Astrocyte (in vitro differentiated cells and primary cell): ENCODE data around the gene EML1. TPM values are rescaled to one million over a fixed set of nuclear protein-coding genes. Genes with fewer than 3 reads are reported as not detected.

Source experiments
- DNase-seq: peaks from one replicate; pipeline ENCODE4 v3.0.0-alpha.2; 2010; ENCODE audit warnings: low read depth
- FAIRE-seq: peaks from 2 replicates; lab custom pipeline; 2011; peaks lifted over from hg19 to GRCh38; lab: Jason Lieb, UNC
- H2AFZ ChIP-seq: 2 replicates; pipeline ENCODE4 v1.6.0; 2012; ENCODE audit warnings: low read depth, low read length, inconsistent platforms
- H3K27ac ChIP-seq: 2 replicates; pipeline ENCODE4 v1.5.1; 2011; ENCODE audit warnings: low read depth, low read length, inconsistent platforms
- H3K27me3 ChIP-seq: 2 replicates; pipeline ENCODE4 v1.6.0; 2011; ENCODE audit warnings: low read length, inconsistent platforms; ENCODE audit not compliant: insufficient read depth
- H3K36me3 ChIP-seq: 2 replicates; pipeline ENCODE4 v1.5.1; 2011; ENCODE audit warnings: low read length, inconsistent platforms; ENCODE audit not compliant: insufficient read depth
- H3K4me1 ChIP-seq: 2 replicates; pipeline ENCODE4 v1.5.1; 2011; ENCODE audit warnings: low read length, inconsistent platforms; ENCODE audit not compliant: insufficient read depth
- H3K4me2 ChIP-seq: 2 replicates; pipeline ENCODE4 v1.6.0; 2012; ENCODE audit warnings: low read length, inconsistent platforms
- H3K4me3 ChIP-seq: 2 replicates; pipeline ENCODE4 v1.5.1; 2011; ENCODE audit warnings: low read depth, mild to moderate bottlenecking, low read length, inconsistent platforms; ENCODE audit not compliant: insufficient read depth
- H3K79me2 ChIP-seq: 2 replicates; pipeline ENCODE4 v1.6.0; 2012; ENCODE audit warnings: mild to moderate bottlenecking, low read length, inconsistent platforms; ENCODE audit not compliant: insufficient read depth
- H3K9ac ChIP-seq: 2 replicates; pipeline ENCODE4 v1.6.0; 2012; ENCODE audit warnings: mild to moderate bottlenecking, low read length, inconsistent platforms
- H3K9me3 ChIP-seq: 2 replicates; pipeline ENCODE4 v1.5.1; 2012; ENCODE audit warnings: low read depth, mild to moderate bottlenecking, low read length, inconsistent platforms; ENCODE audit not compliant: insufficient read depth
- H4K20me1 ChIP-seq: 2 replicates; pipeline ENCODE4 v1.6.0; 2012; ENCODE audit warnings: low read length, inconsistent platforms; ENCODE audit not compliant: insufficient read depth
- H3K27ac Mint-ChIP-seq: one replicate; pipeline ENCODE4 v1.8.0; 2021; ENCODE audit warnings: mild to moderate bottlenecking, mixed read lengths; ENCODE audit not compliant: unreplicated experiment
- H3K27me3 Mint-ChIP-seq: one replicate; pipeline ENCODE4 v1.8.0; 2021; ENCODE audit warnings: low read depth, mixed read lengths; ENCODE audit not compliant: unreplicated experiment
- H3K36me3 Mint-ChIP-seq: one replicate; pipeline ENCODE4 v1.8.0; 2021; ENCODE audit warnings: low read depth, mixed read lengths; ENCODE audit not compliant: unreplicated experiment
- H3K4me1 Mint-ChIP-seq: one replicate; pipeline ENCODE4 v1.8.0; 2021; ENCODE audit warnings: low read depth, mixed read lengths; ENCODE audit not compliant: unreplicated experiment
- H3K4me3 Mint-ChIP-seq: one replicate; pipeline ENCODE4 v1.8.0; 2021; ENCODE audit warnings: mild to moderate bottlenecking, moderate library complexity, mixed read lengths; ENCODE audit not compliant: unreplicated experiment
- H3K9me3 Mint-ChIP-seq: one replicate; pipeline ENCODE4 v1.8.0; 2021; ENCODE audit warnings: mild to moderate bottlenecking, mixed read lengths; ENCODE audit not compliant: unreplicated experiment
- EZH2 ChIP-seq: IDR thresholded peaks from 2 replicates; pipeline ENCODE4 v1.6.1; 2012; ENCODE audit warnings: mild to moderate bottlenecking, low read length, inconsistent platforms; ENCODE audit not compliant: insufficient read depth
- total RNA-seq: library from RNA; stranded (reverse); gene quantifications from 2 replicates; pipeline ENCODE4 v1.2.1, GENCODE V29; 2021
- TF ChIP-seq, protein P1 (sequence below): IDR thresholded peaks from 2 replicates; pipeline ENCODE4 v1.5.1; 2011; ENCODE audit warnings: low read depth, mild to moderate bottlenecking, inconsistent platforms, low read length, moderate library complexity; ENCODE audit not compliant: insufficient read depth

EML1 gene
- total RNA-seq, 1 donor from 2014 or later, result 17.1 TPM

DNA sequence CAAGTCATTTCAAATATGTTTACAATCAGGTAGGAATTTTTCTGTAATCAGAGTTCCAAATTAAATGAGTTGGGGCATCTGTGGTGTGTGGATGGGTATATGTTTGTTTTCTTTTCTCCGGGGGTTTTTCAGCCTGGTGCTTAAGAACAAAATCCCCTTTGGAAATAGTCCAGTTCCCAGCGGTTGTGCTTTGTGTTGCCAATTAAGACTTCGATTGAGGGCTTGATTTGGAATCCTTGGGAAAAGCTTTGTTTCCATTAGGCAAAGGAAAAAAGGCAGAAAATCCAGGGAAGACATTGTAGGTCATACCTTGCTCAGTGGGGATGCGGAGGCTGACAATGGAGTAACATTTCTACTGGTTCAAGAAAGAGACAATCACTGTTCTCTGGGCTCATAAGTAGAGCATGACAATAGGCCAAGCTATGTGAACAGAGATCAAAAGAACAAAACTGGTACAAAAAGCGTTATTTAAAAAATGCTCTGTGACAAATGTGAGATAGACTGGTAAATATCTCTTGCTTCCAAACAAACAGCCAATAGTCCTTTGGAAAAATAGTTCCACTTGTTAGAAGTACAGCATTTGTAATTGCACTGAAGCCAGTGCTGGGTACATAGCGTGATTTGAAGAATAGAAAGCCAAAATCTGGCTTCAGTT lies 79.7 kb downstream of the EML1 start:
- DNase-seq (peak; percentile 4), FAIRE-seq (no peak)
- H3K27ac ChIP-seq, result no peak overlapping the region
- Mint-ChIP-seq H3K4me3 (no peak overlapping the region), H3K4me1 (no peaks in the 10 kb centered on the region), H3K27ac (no peak overlapping the region), H3K9me3 (no peaks in the 10 kb centered on the region), H3K27me3 (peaks cover 8% of the 10 kb centered on the region), H3K36me3 (peaks cover 5% of the 10 kb centered on the region)
- H3K9ac ChIP-seq, result no peak overlapping the region
- no peaks in the 10 kb centered on the region for H3K27me3 ChIP-seq
- no peaks in the 10 kb centered on the region for H3K36me3 ChIP-seq
- no peak overlapping the region for H3K4me3 ChIP-seq
- peaks cover 8% of the 10 kb centered on the region for H3K4me1 ChIP-seq
- H4K20me1 ChIP-seq, result peaks cover 67% of the 10 kb centered on the region
- H3K9me3 ChIP-seq, result no peaks in the 10 kb centered on the region
- TF ChIP-seq EZH2, result no peak
- TF ChIP-seq, protein P1, sequence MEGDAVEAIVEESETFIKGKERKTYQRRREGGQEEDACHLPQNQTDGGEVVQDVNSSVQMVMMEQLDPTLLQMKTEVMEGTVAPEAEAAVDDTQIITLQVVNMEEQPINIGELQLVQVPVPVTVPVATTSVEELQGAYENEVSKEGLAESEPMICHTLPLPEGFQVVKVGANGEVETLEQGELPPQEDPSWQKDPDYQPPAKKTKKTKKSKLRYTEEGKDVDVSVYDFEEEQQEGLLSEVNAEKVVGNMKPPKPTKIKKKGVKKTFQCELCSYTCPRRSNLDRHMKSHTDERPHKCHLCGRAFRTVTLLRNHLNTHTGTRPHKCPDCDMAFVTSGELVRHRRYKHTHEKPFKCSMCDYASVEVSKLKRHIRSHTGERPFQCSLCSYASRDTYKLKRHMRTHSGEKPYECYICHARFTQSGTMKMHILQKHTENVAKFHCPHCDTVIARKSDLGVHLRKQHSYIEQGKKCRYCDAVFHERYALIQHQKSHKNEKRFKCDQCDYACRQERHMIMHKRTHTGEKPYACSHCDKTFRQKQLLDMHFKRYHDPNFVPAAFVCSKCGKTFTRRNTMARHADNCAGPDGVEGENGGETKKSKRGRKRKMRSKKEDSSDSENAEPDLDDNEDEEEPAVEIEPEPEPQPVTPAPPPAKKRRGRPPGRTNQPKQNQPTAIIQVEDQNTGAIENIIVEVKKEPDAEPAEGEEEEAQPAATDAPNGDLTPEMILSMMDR, result no peak
- H3K4me2 ChIP-seq, result no peak overlapping the region
- H2AFZ ChIP-seq, result no peak overlapping the region
- H3K79me2 ChIP-seq, result peaks cover 13% of the 10 kb centered on the region

DNA sequence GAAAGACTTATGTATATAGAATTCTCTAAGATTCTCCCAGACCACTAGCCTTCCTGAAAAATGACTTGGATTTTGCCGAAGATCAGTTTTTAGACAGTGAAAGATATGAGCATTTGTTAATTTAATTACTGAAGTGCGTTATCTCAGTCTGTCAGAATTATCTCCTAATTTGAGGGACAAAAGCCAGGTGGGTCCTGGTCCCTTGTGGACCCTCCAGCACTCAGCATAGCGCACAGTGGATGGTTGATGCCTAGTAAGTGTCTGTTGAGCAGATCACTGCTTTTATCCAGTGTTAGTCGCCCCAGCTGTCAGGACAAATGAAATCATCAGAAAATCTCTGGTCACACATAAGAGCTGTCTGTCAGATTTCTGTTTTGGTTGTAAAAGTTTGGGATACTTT lies 80.4 kb downstream of the EML1 start:
- Histone ChIP-seq H3K27me3 (no peaks in the 10 kb centered on the region), H4K20me1 (peaks cover 62% of the 10 kb centered on the region), H3K4me1 (peaks cover 10% of the 10 kb centered on the region), H3K9me3 (no peaks in the 10 kb centered on the region), H3K9ac (no peak overlapping the region), H3K79me2 (peaks cover 14% of the 10 kb centered on the region), H3K4me3 (no peak overlapping the region), H3K4me2 (no peak overlapping the region), H3K27ac (no peak overlapping the region), H2AFZ (no peak overlapping the region), H3K36me3 (peaks cover 3% of the 10 kb centered on the region)
- no peak for FAIRE-seq
- Mint-ChIP-seq H3K4me1 (no peaks in the 10 kb centered on the region), H3K27ac (no peak overlapping the region), H3K27me3 (peaks cover 8% of the 10 kb centered on the region), H3K36me3 (peaks cover 5% of the 10 kb centered on the region), H3K9me3 (no peaks in the 10 kb centered on the region), H3K4me3 (no peak overlapping the region)
- TF ChIP-seq EZH2, result no peak
- TF ChIP-seq, protein P1, result no peak
- DNase-seq, result no peak

DNA sequence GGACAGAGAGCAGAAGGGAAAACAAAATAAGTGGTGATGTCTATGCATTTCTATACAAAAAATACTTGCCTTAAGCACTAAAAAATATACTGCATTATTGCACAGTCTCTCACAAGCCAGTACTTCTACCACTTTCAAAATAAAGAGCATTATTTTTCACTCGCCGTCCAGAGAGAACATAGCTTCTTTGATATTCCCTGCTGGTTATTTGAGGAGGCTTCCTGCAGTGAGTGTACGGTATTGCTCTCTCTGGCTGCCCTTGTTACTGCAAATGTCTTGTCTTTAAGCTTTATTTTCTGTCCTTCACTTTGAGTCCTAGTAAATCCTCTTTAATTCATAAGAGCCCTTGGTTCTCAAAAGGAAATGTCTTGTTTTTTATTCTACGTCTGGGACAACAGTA lies 81.1 kb downstream of the EML1 start:
- Histone ChIP-seq H3K4me2 (no peak overlapping the region), H3K4me3 (no peak overlapping the region), H2AFZ (no peak overlapping the region), H3K36me3 (peaks cover 3% of the 10 kb centered on the region), H4K20me1 (peaks cover 58% of the 10 kb centered on the region), H3K4me1 (peaks cover 16% of the 10 kb centered on the region), H3K9ac (no peak overlapping the region), H3K9me3 (no peaks in the 10 kb centered on the region), H3K27ac (no peak overlapping the region), H3K79me2 (peaks cover 14% of the 10 kb centered on the region), H3K27me3 (no peaks in the 10 kb centered on the region)
- H3K27me3 Mint-ChIP-seq, result peaks cover 8% of the 10 kb centered on the region
- no peak overlapping the region for H3K4me3 Mint-ChIP-seq
- H3K27ac Mint-ChIP-seq, result no peak overlapping the region
- H3K36me3 Mint-ChIP-seq, result peaks cover 5% of the 10 kb centered on the region
- FAIRE-seq, result no peak
- TF ChIP-seq EZH2, result no peak
- TF ChIP-seq, protein P1, result no peak
- H3K4me1 Mint-ChIP-seq, result peaks cover 2% of the 10 kb centered on the region
- H3K9me3 Mint-ChIP-seq, result no peaks in the 10 kb centered on the region
- DNase-seq, result no peak
